Pulmonary artery endothelial cell (primary cell): ENCODE results near the gene BCL2. TPM values are rescaled to one million over a fixed set of nuclear protein-coding genes. Genes with fewer than 3 reads are reported as not detected.

Source experiments
- DNase-seq: peaks from one replicate; pipeline ENCODE4 v3.0.0-alpha.2; 2011; ENCODE audit warnings: low read depth, low spot score
- total RNA-seq: library from RNA; depleted of rRNA; stranded (reverse); fragments of >200 nt; gene quantifications from 2 replicates; pipeline ENCODE4 v1.2.3, GENCODE V29; 2014

The BCL2 gene
- total RNA-seq, 1 donor from 2014 or later: 1.3 TPM

GRCh38 chr18:63120620-63121019 lies 198.9 kb downstream of the BCL2 start:
- DNase-seq: no peak

GRCh38 chr18:63119647-63120046 lies 199.9 kb downstream of the BCL2 start:
- no peak for DNase-seq

GRCh38 chr18:63113899-63114565 lies 205.5 kb downstream of the BCL2 start:
- DNase-seq: no peak

DNA sequence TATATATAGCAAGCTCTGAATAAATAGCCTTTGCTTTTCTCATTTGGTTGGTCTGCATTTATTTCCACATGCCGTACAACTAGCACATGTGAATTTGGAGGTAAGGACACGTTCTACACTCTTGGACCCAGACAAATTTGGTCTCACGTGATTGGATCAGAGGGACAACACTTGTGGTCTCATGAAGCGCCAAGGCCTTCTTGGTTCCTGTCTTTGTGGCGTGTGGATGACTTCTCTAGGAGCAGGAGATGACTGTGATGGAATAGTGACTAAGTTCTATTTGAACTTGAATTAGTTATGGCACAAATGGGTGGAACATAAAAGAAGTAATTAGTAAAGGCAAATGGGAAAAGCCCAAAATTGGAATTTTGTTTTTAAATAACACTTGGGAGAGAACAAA lies 206.9 kb downstream of the BCL2 start:
- DNase-seq: no peak

DNA sequence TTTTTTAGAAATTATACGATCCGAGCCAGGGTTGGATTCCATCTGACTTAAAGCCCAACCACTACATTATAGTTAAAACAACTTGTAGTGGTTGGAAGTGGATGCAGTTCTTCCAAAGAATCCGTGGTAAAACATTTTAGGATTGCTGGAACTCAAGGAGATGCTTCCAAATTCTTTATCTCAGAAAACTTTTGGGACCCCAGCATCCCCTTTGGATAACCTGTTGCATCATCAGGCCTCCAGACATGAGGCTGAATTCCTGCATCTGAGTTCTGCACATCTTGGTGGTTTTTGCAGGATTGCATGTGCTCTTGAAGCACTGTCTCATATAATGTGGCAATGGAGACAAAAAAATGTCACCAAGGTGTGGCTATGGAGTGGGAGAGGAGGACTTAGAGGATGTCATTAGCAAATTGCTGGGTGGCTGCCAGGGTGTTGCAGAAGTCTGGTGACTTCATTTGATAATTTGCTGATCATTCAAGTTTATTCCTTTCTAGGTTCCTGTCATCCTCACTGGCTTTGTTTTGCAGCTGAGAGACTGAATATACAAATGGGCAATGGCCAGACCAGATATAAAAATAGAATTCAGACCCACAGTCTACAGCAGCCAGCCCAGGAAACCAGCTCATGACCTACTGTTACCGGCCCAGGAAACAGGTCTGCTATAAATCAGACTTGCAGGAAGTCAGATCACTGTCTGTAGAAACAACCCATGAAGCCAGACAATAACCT lies 207.7 kb downstream of the BCL2 start:
- DNase-seq: no peak

- no peak for DNase-seq
Measured at GRCh38 chr18:63109802-63110201, 209.8 kb downstream of the BCL2 start.

GRCh38 chr18:63109022-63109421 lies 210.5 kb downstream of the BCL2 start:
- no peak for DNase-seq

DNA sequence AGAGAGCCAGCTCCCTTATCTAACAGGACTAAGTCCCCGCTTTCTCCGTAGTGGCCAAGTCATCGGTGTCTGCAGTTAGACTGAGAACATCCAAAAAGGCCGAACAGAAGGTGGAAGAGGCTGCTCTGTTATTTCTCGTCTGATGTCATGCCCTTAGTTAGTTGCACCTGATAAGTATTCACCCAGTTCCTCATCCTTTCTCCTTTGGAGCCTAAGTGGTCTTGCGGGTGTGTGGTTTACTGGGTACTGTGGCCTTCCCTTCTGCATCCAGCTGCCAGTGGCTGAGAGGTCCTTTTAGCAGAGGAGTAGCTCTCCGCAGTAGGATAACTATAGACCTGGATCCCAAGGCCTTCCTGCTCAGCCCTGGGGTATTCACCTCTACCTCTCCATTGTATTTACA lies 211.6 kb downstream of the BCL2 start:
- no peak for DNase-seq

DNA sequence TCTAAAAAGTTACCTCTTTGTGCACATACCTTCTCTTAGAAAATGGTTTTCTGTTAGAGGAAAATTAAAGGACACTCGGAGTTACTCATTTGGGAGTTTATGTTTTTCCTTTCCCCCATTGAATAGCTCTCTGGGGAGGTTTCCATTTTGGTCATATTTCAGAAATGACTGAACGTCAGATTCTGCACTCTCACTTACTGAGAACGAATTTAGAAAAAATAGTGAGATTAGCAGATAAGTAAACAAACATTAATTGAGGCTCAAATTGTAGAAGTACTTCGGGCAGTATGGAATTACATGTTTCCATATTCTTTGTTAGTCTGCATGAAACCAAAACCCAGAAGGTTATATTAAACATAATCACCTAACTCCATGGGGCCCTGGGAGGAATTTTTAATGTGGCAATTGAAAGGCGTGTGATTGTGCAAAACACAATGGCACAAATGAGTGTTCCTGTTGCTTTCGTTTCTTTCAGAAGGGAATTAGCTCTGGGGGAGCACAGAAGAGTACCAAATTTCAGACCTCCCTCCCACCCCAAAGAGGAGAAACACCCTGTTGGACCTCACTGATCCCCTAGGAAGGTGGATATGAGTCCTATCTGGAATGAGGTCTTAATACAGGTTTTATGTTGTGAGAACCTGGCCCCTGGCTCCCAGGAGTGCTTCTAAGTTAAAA lies 212.3 kb downstream of the BCL2 start:
- DNase-seq: no peak

DNA sequence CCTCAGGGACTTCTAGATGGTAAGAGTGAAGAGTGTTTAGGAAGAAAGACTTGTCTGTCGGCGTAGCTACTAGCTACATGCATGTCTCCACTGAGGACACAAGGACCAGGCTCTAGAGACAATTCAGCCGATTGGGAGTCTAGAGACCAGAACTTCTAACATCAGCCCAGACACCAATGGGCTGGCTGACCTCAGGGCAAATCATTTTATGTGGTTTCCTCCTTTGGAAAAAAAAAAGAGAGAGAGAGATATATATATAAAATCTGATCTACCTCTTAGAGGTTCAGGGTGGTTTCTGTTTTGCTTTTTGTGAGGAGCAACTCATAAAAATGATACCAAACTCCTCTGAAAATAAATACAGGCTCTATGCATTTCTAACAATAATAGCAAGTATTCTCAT lies 212.8 kb downstream of the BCL2 start:
- no peak for DNase-seq

DNA sequence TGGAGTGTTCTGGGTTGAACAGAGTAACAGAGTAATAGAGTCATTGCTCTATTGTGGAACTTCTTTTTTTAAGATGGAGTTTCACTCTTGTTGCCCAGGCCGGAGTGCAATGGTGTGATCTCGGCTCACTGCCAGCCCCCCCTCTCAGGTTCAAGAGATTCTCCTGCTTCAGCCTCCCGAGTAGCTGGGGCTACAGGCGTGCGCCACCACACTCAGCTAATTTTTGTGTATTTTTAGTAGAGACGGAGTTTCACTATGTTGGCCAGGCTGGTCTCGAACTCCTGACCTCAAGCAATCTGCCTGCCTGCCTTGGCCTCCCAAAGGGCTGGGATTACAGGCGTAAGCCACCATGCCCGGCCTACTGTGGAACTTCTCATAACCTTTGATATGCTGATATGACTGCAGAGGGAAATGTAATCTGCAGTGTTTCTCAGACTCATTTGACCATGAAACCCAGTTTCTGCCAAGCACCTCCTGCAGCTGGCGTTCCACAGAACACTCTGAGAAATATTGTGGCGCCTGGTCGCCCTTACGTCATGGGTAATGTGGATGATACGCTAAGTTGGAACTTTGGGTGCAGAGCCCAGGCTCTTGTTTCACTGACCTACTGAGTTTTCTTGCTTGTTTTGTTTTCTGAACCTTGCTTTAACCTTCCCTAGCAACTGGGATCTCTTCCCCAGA lies 213.8 kb downstream of the BCL2 start:
- no peak for DNase-seq

- no peak for DNase-seq
Measured at GRCh38 chr18:63104868-63105267, 214.7 kb downstream of the BCL2 start.

GRCh38 chr18:63102941-63103744 lies 216.4 kb downstream of the BCL2 start:
- DNase-seq: no peak

GRCh38 chr18:63100630-63101055 lies 218.9 kb downstream of the BCL2 start:
- no peak for DNase-seq

- no peak for DNase-seq
Measured at GRCh38 chr18:63099848-63100629, 219.5 kb downstream of the BCL2 start.

DNA sequence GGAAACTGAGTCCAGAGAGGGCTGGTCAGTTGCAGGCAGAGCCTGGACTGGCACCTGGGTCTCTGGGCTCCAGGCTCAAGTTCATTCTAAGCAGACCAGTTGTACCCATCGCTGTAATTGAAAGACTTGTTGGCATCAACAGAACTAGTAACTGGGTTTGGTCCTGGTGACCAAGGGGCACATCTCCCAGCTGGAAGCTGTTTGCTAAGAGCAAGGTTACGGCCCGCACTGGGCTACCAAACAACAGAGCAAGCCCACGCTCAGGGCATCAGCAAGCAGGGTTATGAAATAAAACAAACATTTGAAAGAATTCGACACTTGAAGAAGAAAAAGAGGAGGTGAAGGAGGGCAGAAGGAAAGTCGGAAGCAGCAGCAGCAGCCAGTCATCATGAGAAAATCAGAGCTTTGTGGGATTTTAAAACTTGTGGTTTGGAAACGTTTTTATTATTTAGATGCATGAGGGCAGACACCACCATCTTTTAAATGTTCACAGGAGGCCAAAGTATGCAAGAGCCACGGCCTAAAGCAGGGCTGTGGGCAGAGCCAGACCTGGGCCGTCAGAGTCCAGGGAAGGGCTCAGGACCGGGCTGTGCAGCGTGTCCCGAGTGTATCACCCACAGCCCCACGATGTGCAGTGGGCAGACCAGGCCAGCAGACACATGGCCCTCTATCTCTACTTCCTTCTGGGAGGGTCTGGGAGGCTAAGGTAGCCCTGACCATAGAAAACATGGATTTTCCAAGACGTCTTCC lies 220.3 kb downstream of the BCL2 start:
- no peak for DNase-seq

DNA sequence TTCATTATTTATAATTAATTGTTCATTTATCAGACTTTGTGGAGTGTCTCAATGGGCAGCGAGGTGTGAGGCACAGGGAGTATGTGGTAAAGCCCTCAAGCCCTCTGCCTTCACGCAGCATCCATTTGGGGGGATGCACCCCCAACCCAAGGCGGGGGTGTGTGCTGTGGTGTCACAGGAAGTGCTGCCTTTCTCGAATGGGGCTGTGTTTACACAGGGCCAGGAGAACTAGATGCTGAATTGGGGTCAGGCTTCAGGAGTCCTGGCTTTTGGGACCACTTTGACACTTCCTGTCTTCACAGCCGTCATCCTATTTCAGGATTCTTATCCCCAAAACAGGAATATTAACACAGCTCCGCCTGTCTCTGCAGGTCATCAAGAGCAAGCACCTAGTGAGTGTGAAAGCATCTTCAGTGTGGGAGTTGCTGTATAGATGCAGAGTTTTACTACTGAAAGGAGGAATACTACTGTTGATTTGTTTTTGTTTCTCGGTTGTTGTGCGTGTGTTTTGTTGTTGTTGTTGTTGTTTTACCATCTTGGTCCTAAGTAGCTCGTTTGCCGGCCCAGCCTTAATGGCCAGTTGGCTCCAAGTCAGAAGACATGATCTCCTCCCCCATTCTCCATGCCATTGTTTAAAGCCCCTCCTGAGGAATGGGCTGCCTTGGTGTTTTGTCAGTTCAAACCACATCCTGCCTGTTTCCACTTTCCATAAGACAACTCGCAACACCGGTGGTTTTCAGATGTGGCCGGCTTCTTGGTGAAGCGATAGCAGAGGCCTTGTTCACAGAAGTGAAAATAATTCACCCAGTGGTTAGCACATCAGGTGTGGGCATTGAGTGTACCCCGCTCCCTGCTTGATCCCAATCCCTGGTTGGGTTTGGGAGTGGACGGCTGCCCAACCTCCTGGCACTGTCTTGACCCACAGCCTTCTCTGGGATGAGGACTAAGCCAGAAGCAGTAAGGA lies 221.3 kb downstream of the BCL2 start:
- DNase-seq: no peak

GRCh38 chr18:63097178-63097577 lies 222.4 kb downstream of the BCL2 start:
- DNase-seq: no peak
